Measurements from ENCODE around the gene ARHGEF2.
"Not testable (repeated sequence)": the region's sequence is repeated elsewhere in the genome, so short reads cannot be mapped to it uniquely, and the experiment has no call there.

ARHGEF2 gene

GRCh38 chr1:155942578-155943141, 35.7 kb downstream of the ARHGEF2 start:
- DNase-seq (ENCODE audit: low spot score) = no peak

GRCh38 chr1:155941845-155942531, 36.4 kb downstream of the ARHGEF2 start:
- no peak for DNase-seq (ENCODE audit: low spot score)

GRCh38 chr1:155940993-155941844, 37.1 kb downstream of the ARHGEF2 start, which contains the start of gene RXFP4:
TSS of gene RXFP4 (plus strand) at chr1:155941638. CDS start at chr1:155941710, 72 bp downstream.
- no peak for DNase-seq (ENCODE audit: low spot score)

GRCh38 chr1:155940482-155940992, 37.8 kb downstream of the ARHGEF2 start:
- DNase-seq (ENCODE audit: low spot score) = peak; percentile 42

- peak; percentile 88 for DNase-seq (ENCODE audit: low spot score)
Measured at GRCh38 chr1:155938220-155938627, 40.1 kb downstream of the ARHGEF2 start.

GRCh38 chr1:155934936-155935590, 43.3 kb downstream of the ARHGEF2 start:
- no peak for DNase-seq (ENCODE audit: low spot score)

GRCh38 chr1:155934097-155934935, 44.0 kb downstream of the ARHGEF2 start, which contains the start of gene KHDC4:
TSS of gene KHDC4 (minus strand) at chr1:155934413. CDS start at chr1:155934373, 40 bp downstream.
- DNase-seq (ENCODE audit: low spot score) = peak; percentile 100

- no peak for DNase-seq (ENCODE audit: low spot score)
Measured at GRCh38 chr1:155933591-155934096, 44.7 kb downstream of the ARHGEF2 start.

- DNase-seq (ENCODE audit: low spot score) = no peak
Measured at GRCh38 chr1:155932487-155932886, 45.9 kb downstream of the ARHGEF2 start.

- DNase-seq (ENCODE audit: low spot score) = no peak
Measured at GRCh38 chr1:155932081-155932480, 46.3 kb downstream of the ARHGEF2 start.

- no peak for DNase-seq (ENCODE audit: low spot score)
Measured at GRCh38 chr1:155931332-155932038, 46.9 kb downstream of the ARHGEF2 start.

GRCh38 chr1:155930725-155931124, 47.6 kb downstream of the ARHGEF2 start:
- DNase-seq (ENCODE audit: low spot score) = not testable (repeated sequence)

- no peak for DNase-seq (ENCODE audit: low spot score)
Measured at GRCh38 chr1:155929057-155929456, 49.3 kb downstream of the ARHGEF2 start.

GRCh38 chr1:155925506-155925905, 52.8 kb downstream of the ARHGEF2 start:
- DNase-seq (ENCODE audit: low spot score) = no peak

GRCh38 chr1:155920717-155921116, 57.6 kb downstream of the ARHGEF2 start:
- no peak for DNase-seq (ENCODE audit: low spot score)

- no peak for DNase-seq (ENCODE audit: low spot score)
Measured at GRCh38 chr1:155919801-155920200, 58.5 kb downstream of the ARHGEF2 start.

GRCh38 chr1:155918660-155919059, 59.7 kb downstream of the ARHGEF2 start:
- DNase-seq (ENCODE audit: low spot score) = no peak

GRCh38 chr1:155913969-155914757, 64.2 kb downstream of the ARHGEF2 start:
- DNase-seq (ENCODE audit: low spot score) = no peak

- no peak for DNase-seq (ENCODE audit: low spot score)
Measured at GRCh38 chr1:155912056-155912536, 66.3 kb downstream of the ARHGEF2 start.

Measured in pons (tissue), 1 donor.